ENCODE measurements around the gene HERC3. TPM values are rescaled to one million over a fixed set of nuclear protein-coding genes. Genes with fewer than 3 reads are reported as not detected.

HERC3 gene
- total and polyA plus RNA-seq, 2 of the 13 experiments (the other 11 are each of a cell fraction or from before 2014, with no cell fraction given) = 3.8 to 6.2 TPM

GRCh38 chr4:88592600-88593448 is 544 bp downstream of the HERC3 start:
- FAIRE-seq = no peak
- Histone ChIP-seq H3K27ac (ENCODE audit: extremely low read length, insufficient read depth, low read length) (peak overlapping the region; percentile 44), H4K20me1 (ENCODE audit: insufficient read depth, low read length) (no peaks in the 10 kb centered on the region), H3K36me3 (replicated peaks in 1 of 2; ENCODE audit: control insufficient read depth in 1 of 2, insufficient read depth in 2 of 2, low read length in 2 of 2) (0 out of 5 replicates have a peak, but pooled peaks cover 0 to 3% of the 10 kb centered on the region in 2 experiments), H3K9me3 (ENCODE audit: low read length) (no peaks in the 10 kb centered on the region), H3K4me3 (replicated peaks in 1 of 3; ENCODE audit: insufficient read depth in 1 of 3, low read depth in 2 of 3, low read length in 3 of 3) (peak overlapping the region; percentile 68 to 78 (median 75)), H3K4me2 (ENCODE audit: low read depth, low read length) (peak overlapping the region; percentile 84), H3K9ac (ENCODE audit: insufficient read depth, low read depth, low read length) (peak overlapping the region; percentile 63), H2AFZ (ENCODE audit: low read length) (no peak overlapping the region), H3K4me1 (ENCODE audit: insufficient read depth, low read length) (peaks cover 26% of the 10 kb centered on the region), H3K79me2 (ENCODE audit: insufficient read depth, low read length) (no peaks in the 10 kb centered on the region), H3K27me3 (ENCODE audit: control insufficient read depth in 1 of 2, insufficient read depth in 2 of 2, low read length in 2 of 2) (no peaks in the 10 kb centered on the region; a peak in 1 of 5 replicates)
- ATAC-seq = peak; percentile 84
- WGBS (ENCODE audit: low lambda C conversion rate) = 3% methylated on average over 28 of the region's 89 CpGs
- BruUV-seq (replicated peaks) = no TSS peak
- CTCF ChIA-PET (ENCODE audit: low intra/inter-chr PET ratio, low total read pairs) = no interaction called here
- POLR2A ChIA-PET = interaction anchor here (1.2 kb wide), 1 partner anchor 67 kb away, joined by 3 read pairs; no protein-coding TSS in a partner anchor
- intact Hi-C loops (cut with micrococcal nuclease; ENCODE audit: unreplicated experiment) = loop anchor here (1.0 to 5.0 kb wide), 3 partner anchors 19 to 70 kb away; partner anchors contain the start of gene PYURF
- peak; percentile 21 for DNase-seq (ENCODE audit: low spot score)
- in situ Hi-C loops (cut with HindIII; ENCODE audit: extremely low pct_ligation_motif_present, low pct_unique_long_range_greater_than_20kb) = no loop called here
- TF ChIP-seq KDM6A (CRISPR knock-in tag; IDR thresholded peaks at IDR 0.05; ENCODE audit: low read depth) (no peak), SAP130 (CRISPR knock-in tag; IDR thresholded peaks at IDR 0.05; ENCODE audit: low read depth) (peak; percentile 94), TAF1 (CRISPR knock-in tag; IDR thresholded peaks at IDR 0.05) (0 out of 2 replicates have a peak, but pooled peaks have one; percentile 10), SATB2 (CRISPR knock-in tag; IDR thresholded peaks at IDR 0.05) (peak; percentile 75; the same call in 1 of the 2 replicates), PHF21A (CRISPR knock-in tag; IDR thresholded peaks at IDR 0.05) (peak; percentile 10; the same call in 1 of the 2 replicates), ZNF20 (CRISPR knock-in tag; IDR thresholded peaks at IDR 0.05) (peak; percentile 70; the same call in 1 of the 2 replicates), ZFAT (CRISPR knock-in tag; conservative IDR thresholded peaks at IDR 0.05) (no peak), ZBTB40 (IDR thresholded peaks at IDR 0.05) (no peak), ZBTB40 (CRISPR knock-in tag; IDR thresholded peaks at IDR 0.05) (0 out of 2 replicates have a peak, but pooled peaks have one; percentile 10), TBX2 (CRISPR knock-in tag; IDR thresholded peaks at IDR 0.05; ENCODE audit: borderline replicate concordance) (peak; percentile 79), ZNF615 (CRISPR knock-in tag; IDR thresholded peaks at IDR 0.05; ENCODE audit: borderline replicate concordance) (no peak), GMEB1 (CRISPR knock-in tag; IDR thresholded peaks at IDR 0.05; ENCODE audit: borderline replicate concordance) (peak; percentile 69; the same call in 1 of the 2 replicates), ZNF747 (CRISPR knock-in tag; IDR thresholded peaks at IDR 0.05; ENCODE audit: borderline replicate concordance) (no peak)
